ENCODE results near the gene CELSR3.

Gene CELSR3

DNA sequence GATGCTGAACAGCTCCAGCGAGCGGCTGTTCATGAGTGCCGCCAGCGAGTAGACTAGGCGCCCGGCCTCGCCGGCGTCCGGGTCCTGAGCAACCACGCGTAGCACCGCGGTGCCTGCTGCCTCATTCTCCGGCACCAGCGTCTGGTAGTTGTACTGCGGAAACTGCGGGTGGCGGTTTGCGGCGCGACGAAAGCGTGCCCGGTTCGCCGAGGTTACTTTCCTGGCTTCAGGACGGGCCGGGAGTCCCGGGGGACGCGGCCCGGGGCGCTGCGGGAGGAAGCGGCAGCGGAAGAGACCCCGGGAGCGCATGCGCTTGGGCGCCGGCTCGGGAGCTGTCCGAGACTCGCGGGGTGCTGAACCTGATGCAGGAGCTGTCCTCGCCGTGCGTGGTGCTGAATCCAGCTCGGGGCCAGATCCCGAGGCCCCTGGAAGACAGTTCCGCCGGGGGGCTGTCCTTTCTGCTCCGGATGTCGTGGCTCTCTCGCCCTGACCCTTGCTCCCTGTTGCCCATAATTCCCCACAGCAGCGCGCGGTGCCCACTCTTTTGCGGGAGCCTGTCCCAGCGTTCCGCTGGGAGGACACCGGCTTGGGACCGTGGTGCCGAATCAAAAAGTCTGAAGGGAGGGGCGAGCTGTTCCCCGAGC is 1.1 kb downstream of the CELSR3 start:
- Histone ChIP-seq H3K27ac (ENCODE audit: low read depth, low read length, severe bottlenecking) (no peak overlapping the region), H3K4me1 (ENCODE audit: control insufficient read depth, insufficient read depth, low read length, poor library complexity, severe bottlenecking) (peaks cover 6% of the 10 kb centered on the region), H3K9me3 (ENCODE audit: control insufficient read depth, low read length) (no peaks in the 10 kb centered on the region), H3K4me3 (ENCODE audit: extremely low read depth, insufficient read depth, low read length, poor library complexity, severe bottlenecking) (peak overlapping the region; percentile 64), H3K36me3 (ENCODE audit: control insufficient read depth, insufficient read depth, low read length) (peaks cover 46% of the 10 kb centered on the region)
- 9 to 12% methylated on average over 53 to 67 of the region's 67 CpGs for WGBS, 2 experiments (ENCODE audit: insufficient coverage in 2 of 2)

DNA sequence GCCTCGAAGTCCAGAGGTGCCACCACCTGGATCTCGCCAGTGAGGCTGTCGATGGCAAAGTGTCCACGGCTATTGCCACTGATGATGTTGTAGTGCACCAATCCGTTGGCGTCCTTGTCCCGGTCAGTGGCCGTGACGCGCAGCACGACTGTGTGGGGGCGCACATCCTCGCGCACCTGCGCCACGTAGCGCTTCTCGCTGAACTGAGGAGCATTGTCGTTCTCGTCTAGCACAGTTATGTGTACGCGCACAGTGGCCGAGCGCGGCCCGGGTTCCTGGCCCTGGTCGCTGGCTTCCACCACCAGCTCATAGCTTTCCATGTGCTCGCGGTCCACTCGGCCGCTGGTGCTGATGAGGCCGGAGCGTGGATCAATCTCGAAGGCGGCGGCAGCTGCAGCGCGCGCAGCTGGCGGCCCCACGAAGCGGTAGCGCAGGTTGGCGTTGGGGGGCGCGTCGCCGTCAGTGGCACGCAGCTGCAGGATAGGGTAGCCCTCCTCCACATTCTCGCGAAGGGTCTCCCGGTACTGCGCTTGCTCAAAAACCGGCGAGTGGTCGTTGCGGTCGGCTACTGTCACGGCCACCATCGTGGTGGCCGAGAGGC is 1.8 kb downstream of the CELSR3 start:
- 95 to 97% methylated on average over 61 of the region's 61 CpGs for WGBS, 2 experiments (ENCODE audit: insufficient coverage in 2 of 2)
- Histone ChIP-seq H3K36me3 (ENCODE audit: control insufficient read depth, insufficient read depth, low read length) (peaks cover 46% of the 10 kb centered on the region), H3K4me1 (ENCODE audit: control insufficient read depth, insufficient read depth, low read length, poor library complexity, severe bottlenecking) (peaks cover 9% of the 10 kb centered on the region), H3K9me3 (ENCODE audit: control insufficient read depth, low read length) (no peaks in the 10 kb centered on the region), H3K4me3 (ENCODE audit: extremely low read depth, insufficient read depth, low read length, poor library complexity, severe bottlenecking) (peak overlapping the region; percentile 64), H3K27ac (ENCODE audit: low read depth, low read length, severe bottlenecking) (no peak overlapping the region)

DNA sequence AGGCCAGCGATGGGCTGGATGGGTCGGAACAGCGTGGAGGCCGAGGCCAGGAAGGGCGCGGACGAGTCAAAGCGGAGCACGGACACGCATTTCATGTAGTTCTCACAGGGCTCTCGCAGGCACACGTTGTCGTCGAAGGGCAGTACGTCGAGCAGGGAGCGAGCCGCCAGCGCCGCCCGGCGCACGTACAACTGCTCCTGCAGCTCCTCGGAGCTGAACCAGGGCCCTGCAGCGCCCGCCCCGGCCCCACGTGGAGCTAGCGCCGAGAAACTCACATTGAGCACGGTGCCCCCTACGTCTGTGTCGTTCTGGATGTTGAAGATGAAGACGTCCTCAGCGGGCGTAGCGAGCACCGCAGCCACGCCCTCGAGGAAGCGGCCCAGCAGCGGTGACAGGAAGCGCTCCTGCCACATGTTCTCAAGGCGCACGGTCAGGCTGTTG is 5.8 kb downstream of the CELSR3 start:
- H3K9me3 ChIP-seq (ENCODE audit: control insufficient read depth, low read length) = no peaks in the 10 kb centered on the region
- peaks cover 70% of the 10 kb centered on the region for H3K36me3 ChIP-seq (ENCODE audit: control insufficient read depth, insufficient read depth, low read length)
- peaks cover 4% of the 10 kb centered on the region for H3K4me1 ChIP-seq (ENCODE audit: control insufficient read depth, insufficient read depth, low read length, poor library complexity, severe bottlenecking)
- H3K4me3 ChIP-seq (ENCODE audit: extremely low read depth, insufficient read depth, low read length, poor library complexity, severe bottlenecking) = no peak overlapping the region
- no peak overlapping the region for H3K27ac ChIP-seq (ENCODE audit: low read depth, low read length, severe bottlenecking)
- WGBS, 2 experiments (ENCODE audit: insufficient coverage in 2 of 2) = 94 to 97% methylated on average over 45 of the region's 45 CpGs

DNA sequence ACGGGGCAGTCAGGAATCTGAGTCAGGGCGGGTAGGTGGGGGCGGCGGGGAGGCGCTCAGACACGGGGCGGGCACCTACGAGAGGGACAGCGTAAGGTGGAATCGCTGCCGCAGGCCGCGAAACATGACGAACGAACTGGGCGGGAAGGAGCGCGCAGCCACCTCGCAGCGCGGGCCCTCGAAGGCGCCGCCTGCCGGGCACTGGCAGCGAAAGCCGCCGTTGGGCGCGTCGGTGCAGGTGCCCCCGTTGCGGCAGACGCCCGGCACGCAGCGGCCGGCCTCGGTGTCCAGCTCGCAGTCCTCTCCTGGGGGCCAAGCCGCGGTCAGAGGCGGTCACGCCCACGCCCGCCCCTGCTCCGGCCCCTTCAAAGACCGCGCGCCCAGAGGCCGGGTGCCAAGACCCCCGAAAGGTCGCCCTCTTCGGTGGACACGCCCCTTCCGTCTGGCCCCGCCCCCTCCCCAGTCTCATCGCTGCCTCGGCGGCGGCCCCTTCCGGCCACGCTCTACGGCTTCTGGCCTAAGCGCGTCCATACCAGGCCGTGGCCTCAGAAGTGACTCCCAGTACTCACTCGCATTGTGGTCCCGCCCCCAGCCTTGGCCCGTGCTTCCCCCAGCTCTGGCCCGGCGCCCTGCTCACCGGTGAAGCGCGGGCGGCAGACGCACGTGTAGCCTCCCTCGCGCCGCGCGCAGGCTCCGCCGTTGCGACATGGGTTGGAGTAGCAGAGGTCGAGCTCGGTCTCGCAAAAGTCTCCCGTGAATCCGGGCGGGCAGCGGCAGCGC is 6.4 kb downstream of the CELSR3 start:
- H3K36me3 ChIP-seq (ENCODE audit: control insufficient read depth, insufficient read depth, low read length) = peaks cover 69% of the 10 kb centered on the region
- peak overlapping the region; percentile 28 for H3K4me3 ChIP-seq (ENCODE audit: extremely low read depth, insufficient read depth, low read length, poor library complexity, severe bottlenecking)
- peaks cover 4% of the 10 kb centered on the region for H3K4me1 ChIP-seq (ENCODE audit: control insufficient read depth, insufficient read depth, low read length, poor library complexity, severe bottlenecking)
- H3K9me3 ChIP-seq (ENCODE audit: control insufficient read depth, low read length) = no peaks in the 10 kb centered on the region
- no peak overlapping the region for H3K27ac ChIP-seq (ENCODE audit: low read depth, low read length, severe bottlenecking)
- WGBS, 2 experiments (ENCODE audit: insufficient coverage in 2 of 2) = 30% methylated on average over 84 to 93 of the region's 94 CpGs

DNA sequence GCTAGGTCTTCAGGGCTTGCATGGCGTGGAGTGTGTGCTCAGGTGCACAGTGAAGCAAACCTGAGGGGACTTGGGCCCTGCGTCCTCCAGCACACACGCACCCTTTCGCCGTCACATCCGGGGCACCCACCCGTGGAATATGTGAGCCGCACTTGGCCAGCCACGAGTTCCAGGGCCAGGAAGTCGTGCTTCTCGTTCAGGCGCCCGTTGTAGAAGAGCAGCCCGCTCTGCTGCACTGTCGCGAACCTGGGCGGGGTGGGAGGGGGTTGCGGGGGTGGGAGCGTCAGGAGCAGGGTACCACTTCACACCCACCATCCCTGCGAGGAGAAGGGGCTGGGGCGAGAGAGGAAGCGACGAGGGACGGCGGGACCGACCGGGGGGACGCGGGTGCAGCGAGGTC is 7.1 kb downstream of the CELSR3 start:
- Histone ChIP-seq H3K27ac (ENCODE audit: low read depth, low read length, severe bottlenecking) (no peak overlapping the region), H3K9me3 (ENCODE audit: control insufficient read depth, low read length) (no peaks in the 10 kb centered on the region), H3K4me3 (ENCODE audit: extremely low read depth, insufficient read depth, low read length, poor library complexity, severe bottlenecking) (no peak overlapping the region), H3K4me1 (ENCODE audit: control insufficient read depth, insufficient read depth, low read length, poor library complexity, severe bottlenecking) (peaks cover 4% of the 10 kb centered on the region), H3K36me3 (ENCODE audit: control insufficient read depth, insufficient read depth, low read length) (peaks cover 62% of the 10 kb centered on the region)
- WGBS, 2 experiments (ENCODE audit: insufficient coverage in 2 of 2) = 64 to 76% methylated on average over 10 to 22 of the region's 30 CpGs

DNA sequence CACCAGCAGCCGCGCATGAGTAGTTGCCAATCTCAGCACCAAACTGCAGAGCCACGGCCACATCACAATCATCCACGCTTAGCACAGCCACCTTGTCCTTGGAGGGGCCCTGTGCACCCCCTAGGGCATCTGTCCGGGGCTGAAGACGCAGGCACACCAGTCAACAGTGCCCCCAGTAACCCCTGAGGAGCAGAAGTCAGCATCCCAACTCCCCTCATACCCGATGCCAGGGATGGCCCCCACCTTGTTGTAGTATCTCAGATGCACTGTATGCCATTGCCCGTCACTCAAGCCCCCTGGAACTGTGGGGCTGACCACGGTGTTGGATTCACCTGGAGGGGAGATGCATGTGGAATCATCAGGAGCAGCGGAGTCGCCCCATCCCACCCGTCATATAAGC is 7.6 kb downstream of the CELSR3 start:
- H3K36me3 ChIP-seq (ENCODE audit: control insufficient read depth, insufficient read depth, low read length) = peaks cover 57% of the 10 kb centered on the region
- no peaks in the 10 kb centered on the region for H3K9me3 ChIP-seq (ENCODE audit: control insufficient read depth, low read length)
- WGBS, 2 experiments (ENCODE audit: insufficient coverage in 2 of 2) = 95 to 100% methylated on average over 7 to 9 of the region's 12 CpGs
- H3K4me3 ChIP-seq (ENCODE audit: extremely low read depth, insufficient read depth, low read length, poor library complexity, severe bottlenecking) = no peak overlapping the region
- peaks cover 4% of the 10 kb centered on the region for H3K4me1 ChIP-seq (ENCODE audit: control insufficient read depth, insufficient read depth, low read length, poor library complexity, severe bottlenecking)
- H3K27ac ChIP-seq (ENCODE audit: low read depth, low read length, severe bottlenecking) = no peak overlapping the region

DNA sequence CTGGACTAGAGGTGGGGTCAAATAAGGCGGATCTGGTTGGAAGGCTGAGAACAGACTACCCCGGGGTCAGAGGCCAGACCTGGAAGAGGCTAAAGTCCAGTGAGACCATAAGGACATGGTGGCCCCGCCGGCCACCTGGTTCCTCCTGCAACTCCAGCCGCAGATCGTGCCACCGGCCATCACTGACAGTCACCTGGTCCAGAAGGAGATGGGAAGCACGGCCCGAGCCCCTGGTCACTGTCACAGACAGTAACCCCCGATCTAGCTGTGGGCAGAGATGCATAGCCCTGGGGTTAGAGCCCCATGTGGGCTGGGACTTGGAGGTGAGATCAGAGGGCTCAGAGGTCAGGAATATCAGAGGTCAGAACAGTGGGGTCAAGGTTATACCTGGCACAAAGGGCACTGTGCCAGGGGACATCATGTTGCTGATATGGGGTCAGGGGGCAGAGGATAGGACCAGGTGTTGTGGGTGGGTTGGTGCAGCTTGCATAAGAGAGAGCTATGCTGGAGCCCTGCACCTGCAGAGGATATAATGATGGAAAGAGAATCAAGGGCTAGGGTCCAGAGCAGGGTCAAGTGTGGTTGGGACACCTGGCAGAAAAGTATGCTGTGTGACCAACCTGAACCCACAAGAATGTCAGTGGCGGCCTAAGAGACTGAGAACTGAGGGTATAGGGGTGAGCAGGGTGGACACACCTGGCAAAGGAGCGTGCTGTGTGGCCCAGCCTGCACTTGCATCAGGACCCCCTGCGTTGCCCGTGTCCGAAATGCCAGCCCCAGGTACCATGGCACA is 9.6 kb downstream of the CELSR3 start:
- H3K4me1 ChIP-seq (ENCODE audit: control insufficient read depth, insufficient read depth, low read length, poor library complexity, severe bottlenecking) = peaks cover 4% of the 10 kb centered on the region
- no peak overlapping the region for H3K27ac ChIP-seq (ENCODE audit: low read depth, low read length, severe bottlenecking)
- H3K9me3 ChIP-seq (ENCODE audit: control insufficient read depth, low read length) = no peaks in the 10 kb centered on the region
- H3K4me3 ChIP-seq (ENCODE audit: extremely low read depth, insufficient read depth, low read length, poor library complexity, severe bottlenecking) = no peak overlapping the region
- H3K36me3 ChIP-seq (ENCODE audit: control insufficient read depth, insufficient read depth, low read length) = peaks cover 43% of the 10 kb centered on the region
- WGBS, 2 experiments (ENCODE audit: insufficient coverage in 2 of 2) = 96 to 98% methylated on average over 12 to 15 of the region's 15 CpGs

DNA sequence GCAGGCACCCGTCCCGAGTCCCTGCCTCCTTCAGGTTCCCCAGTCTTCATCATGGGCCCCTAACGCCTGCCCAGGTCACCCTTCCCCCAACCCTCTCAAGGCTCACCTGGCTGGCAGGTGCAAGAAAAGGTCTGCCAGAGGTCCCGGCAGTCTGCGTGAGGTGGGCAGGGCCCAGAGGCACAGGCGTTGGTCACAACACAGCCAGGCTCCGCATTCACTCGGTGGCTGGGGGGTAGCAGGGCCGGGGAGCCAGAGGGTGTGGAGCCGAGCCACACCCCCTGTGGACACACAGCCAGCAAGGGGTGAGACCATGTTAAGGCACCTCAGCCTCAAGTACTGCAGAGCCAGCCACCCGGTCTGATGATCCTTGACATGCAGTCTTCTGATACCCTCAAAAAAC is 10.9 kb downstream of the CELSR3 start:
- Histone ChIP-seq H3K36me3 (ENCODE audit: control insufficient read depth, insufficient read depth, low read length) (peaks cover 33% of the 10 kb centered on the region), H3K4me3 (ENCODE audit: extremely low read depth, insufficient read depth, low read length, poor library complexity, severe bottlenecking) (no peak overlapping the region), H3K27ac (ENCODE audit: low read depth, low read length, severe bottlenecking) (no peak overlapping the region), H3K9me3 (ENCODE audit: control insufficient read depth, low read length) (no peaks in the 10 kb centered on the region), H3K4me1 (ENCODE audit: control insufficient read depth, insufficient read depth, low read length, poor library complexity, severe bottlenecking) (peaks cover 4% of the 10 kb centered on the region)
- WGBS, 2 experiments (ENCODE audit: insufficient coverage in 2 of 2) = 92 to 98% methylated on average over 6 to 11 of the region's 11 CpGs

DNA sequence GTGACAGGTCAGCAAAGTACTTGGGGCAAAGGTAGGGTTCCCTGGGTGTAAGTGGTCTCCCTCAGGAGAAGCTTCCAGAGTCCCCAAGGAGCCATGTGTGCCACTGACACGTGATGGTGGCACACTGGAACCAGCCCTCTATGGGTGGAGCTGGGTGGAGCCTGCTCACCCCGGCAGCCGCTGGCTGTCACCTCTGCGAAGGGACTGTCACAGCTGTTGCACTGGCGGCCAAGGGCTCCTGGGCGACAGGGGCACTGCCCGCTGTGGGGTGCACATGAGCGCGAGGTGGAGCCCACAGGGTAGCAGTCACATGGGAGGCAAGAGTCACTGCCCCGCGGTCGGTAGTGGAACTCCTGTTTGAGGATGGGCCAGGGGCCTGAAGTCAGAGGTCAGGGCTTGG is 12.0 kb downstream of the CELSR3 start:
- WGBS, 2 experiments (ENCODE audit: insufficient coverage in 2 of 2) = 90 to 91% methylated on average over 10 to 12 of the region's 12 CpGs
- Histone ChIP-seq H3K36me3 (ENCODE audit: control insufficient read depth, insufficient read depth, low read length) (peaks cover 41% of the 10 kb centered on the region), H3K4me3 (ENCODE audit: extremely low read depth, insufficient read depth, low read length, poor library complexity, severe bottlenecking) (no peak overlapping the region), H3K4me1 (ENCODE audit: control insufficient read depth, insufficient read depth, low read length, poor library complexity, severe bottlenecking) (no peaks in the 10 kb centered on the region), H3K9me3 (ENCODE audit: control insufficient read depth, low read length) (no peaks in the 10 kb centered on the region), H3K27ac (ENCODE audit: low read depth, low read length, severe bottlenecking) (no peak overlapping the region)

DNA sequence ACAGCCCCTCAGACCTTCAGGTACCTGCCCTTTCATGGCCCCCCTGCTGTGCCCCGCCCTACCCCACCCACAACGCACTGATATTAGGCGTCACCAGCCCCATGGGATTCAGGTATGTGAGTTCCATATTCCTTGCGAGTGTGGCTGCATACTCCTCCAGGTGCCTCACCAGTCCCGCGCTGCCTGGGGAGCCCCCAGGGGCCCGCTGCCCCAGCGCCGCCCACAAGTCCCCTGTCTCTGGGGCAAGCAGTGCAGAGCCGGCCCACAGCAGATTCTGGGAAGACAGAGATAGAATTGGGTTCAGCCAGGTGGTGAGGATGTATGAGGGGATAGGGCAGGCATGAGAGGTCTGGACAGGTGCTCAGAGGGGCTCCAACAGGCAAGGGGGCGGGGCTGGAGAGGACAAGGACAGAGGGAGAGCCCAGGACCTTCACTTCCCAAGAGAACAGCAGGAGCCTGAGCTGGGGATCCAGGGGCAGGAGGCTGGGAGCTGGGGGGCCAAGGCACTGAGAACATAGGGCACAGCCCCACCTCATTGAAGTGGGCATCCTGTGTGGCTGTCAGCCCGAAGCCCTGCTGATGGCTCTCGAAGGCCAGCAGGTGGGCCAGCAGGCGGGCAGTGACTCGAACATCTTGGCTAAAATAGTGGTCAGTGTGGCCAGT is 14.4 kb downstream of the CELSR3 start:
- H3K36me3 ChIP-seq (ENCODE audit: control insufficient read depth, insufficient read depth, low read length) = peaks cover 34% of the 10 kb centered on the region
- H3K27ac ChIP-seq (ENCODE audit: low read depth, low read length, severe bottlenecking) = no peak overlapping the region
- WGBS, 2 experiments (ENCODE audit: insufficient coverage in 2 of 2) = 95% methylated on average over 12 to 13 of the region's 15 CpGs
- H3K4me3 ChIP-seq (ENCODE audit: extremely low read depth, insufficient read depth, low read length, poor library complexity, severe bottlenecking) = no peak overlapping the region
- no peaks in the 10 kb centered on the region for H3K9me3 ChIP-seq (ENCODE audit: control insufficient read depth, low read length)
- no peaks in the 10 kb centered on the region for H3K4me1 ChIP-seq (ENCODE audit: control insufficient read depth, insufficient read depth, low read length, poor library complexity, severe bottlenecking)
